Hematopoietic multipotent progenitor cell treated with erythropoietin and hydrocortisone succinate and interleukin-3 and kit ligand, for 17 days (in vitro differentiated cells): ENCODE measurements around the gene ASB2.

Experiments used
- DNase-seq: peaks from one replicate; pipeline ENCODE4 v3.0.0-alpha.2; 2015; ENCODE audit warnings: low spot score

ASB2 gene

DNA sequence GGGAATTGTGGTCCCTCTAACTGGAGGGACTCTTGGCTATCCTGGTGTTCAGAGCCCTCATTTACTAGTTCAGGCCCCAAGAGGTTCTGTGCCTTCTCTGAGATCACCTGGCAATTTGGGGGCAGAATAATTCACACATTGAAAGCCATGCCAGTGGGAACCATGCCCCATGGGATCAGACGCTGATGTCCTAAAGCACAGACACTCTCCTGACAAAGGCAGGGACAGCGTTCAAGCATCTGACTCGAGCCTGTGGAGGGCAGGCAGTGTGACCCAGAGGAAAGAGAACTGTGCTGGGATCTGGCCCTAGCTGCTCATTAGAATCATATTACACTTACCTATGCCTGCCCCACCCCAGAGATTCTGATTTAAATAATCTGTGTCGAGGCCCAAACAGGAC, 2.4 kb upstream of the ASB2 start:
- DNase-seq: no peak

DNA sequence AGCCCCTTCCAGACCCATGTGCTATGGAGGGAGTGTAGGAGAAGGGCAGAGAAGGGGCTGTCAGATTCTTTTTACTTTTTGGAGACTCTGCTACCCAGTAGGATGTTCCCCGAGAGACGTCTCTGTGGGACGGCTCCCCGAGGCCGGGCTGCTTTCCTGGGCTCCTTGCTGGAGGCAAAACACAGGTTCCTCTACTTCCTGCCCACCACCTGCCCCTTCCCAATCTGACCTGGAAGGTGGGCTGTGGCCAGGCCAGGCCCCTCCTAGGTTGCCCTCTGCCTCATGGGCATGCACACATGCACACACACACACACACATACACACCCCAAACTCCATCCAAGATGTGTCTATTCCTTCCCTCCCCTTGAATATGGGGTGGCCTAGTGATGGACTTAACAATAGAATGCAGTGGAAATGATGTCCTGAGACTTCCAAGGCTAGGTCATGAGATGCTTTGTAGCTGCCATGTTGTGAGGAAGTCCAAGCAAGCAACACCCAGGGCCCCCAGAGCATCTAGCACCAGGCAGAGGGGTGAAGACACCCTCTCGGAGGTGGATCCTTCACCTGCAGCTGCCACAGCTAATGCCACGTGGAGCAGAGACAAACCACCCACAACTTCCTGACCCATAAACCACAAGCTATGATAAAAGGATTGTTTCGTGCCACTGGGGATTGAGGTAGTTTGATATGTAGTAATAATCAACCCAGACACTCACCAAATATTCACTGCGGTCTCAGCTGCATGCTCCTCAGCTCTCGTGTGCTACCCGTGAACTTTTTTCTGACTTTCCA, 1.6 kb upstream of the ASB2 start:
- no peak for DNase-seq

DNA sequence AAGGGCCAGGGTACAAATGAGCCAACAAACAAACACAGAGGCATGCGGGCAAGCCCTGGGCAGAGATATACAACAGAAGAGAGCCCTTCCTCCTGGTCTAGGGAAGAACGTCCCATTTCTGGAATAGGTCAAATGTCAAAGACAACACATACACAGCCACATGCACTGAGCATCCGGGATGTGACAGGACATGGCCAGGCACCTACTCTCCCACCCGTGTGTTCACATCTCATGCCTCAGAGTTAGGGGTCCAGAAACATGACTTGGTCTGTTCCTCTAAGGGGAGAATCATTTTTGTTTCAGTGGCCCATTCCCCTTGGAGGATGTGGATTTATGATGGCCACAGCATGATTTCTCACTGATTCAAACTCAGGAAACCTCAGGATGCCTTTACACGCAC, 801 bp upstream of the ASB2 start:
- no peak for DNase-seq

DNA sequence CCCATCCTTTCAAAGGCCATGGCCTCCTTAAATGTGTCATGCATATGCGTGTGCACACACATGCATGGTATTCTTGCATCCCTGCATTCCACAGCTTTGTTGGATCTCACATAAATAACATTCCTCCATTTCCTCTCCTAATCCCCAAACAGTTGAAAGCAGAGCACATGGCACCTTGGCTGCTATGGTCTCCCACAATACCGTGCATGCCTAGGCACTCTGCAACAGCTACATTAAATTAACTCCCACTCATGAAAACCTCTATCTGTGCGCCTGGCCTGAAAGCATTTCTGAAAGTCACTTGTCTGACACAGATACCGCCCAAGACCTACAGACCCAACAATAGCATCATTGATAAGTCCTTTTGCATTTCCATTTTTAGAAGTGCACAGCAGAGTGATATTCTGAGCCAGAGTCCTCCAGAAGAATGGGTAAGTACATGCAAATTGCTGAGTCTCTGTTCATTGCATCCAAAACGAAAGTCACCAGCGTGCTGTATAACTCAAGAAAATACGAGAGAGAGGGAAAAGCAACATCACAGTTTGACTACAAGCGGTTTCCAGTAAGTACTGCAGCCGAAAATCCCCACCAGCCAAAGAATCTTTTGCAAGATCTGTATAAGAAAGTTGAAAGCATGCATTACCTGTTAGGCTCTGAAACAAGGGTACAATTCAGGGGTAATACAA, 436 bp downstream of the ASB2 start:
- DNase-seq: no peak

DNA sequence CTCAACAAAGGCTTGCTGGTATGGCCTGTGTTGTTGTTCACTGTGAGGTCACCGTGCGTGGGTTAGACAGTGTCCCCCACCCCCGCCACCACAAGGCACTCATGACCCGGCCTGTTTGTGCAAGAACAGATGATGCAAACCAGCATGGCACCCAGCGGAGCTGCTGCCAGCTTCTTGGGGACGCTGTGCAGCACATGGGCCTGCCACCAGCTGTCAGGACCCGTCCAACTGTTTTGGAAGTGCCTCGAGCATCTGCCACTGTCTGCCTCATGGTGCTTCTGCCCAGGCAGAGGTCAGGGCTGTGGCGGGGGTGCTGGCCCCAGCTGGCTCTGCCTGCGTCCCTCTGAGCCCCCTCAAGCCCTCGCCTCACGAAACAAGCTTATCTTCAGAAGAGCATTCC, 1.5 kb downstream of the ASB2 start:
- DNase-seq: no peak

DNA sequence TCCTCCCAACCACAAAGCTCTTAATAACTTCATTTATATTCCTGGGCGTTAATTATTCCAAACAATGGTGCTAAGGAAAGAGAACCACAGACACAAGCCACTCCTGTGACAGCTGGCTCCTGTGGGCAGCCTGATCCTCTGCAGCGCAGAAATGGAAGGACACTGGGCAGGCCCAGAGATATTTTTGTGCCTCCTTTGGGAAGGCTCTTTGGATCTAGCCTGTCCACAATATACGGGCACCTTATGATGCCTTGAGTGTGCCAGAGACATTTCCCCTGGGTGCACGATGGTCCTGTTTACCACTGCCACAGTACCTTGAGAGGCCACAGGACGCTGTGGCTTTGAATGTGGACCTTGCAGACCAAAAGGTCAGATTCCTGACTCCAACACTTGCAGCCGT, 2.1 kb downstream of the ASB2 start:
- no peak for DNase-seq

DNA sequence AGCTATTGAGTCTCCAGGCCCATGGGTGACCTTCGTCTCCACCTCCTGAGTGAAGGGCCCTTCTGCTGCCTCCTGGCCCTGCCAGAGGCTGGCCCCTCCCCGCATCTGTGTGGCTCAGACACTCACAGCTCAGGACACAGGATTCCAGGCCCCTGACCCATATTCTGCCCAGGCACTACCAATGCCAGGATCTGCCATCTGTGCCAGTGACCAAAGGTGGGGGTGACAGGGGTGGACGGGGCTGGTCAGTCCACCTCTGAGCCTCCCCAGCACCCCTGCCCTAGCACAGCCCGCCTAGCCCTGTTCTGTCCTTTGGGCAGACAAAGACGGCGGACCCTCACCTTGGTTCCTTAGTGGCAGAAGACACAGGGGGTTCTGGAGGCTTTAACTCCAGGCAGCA, 2.8 kb downstream of the ASB2 start:
- no peak for DNase-seq

DNA sequence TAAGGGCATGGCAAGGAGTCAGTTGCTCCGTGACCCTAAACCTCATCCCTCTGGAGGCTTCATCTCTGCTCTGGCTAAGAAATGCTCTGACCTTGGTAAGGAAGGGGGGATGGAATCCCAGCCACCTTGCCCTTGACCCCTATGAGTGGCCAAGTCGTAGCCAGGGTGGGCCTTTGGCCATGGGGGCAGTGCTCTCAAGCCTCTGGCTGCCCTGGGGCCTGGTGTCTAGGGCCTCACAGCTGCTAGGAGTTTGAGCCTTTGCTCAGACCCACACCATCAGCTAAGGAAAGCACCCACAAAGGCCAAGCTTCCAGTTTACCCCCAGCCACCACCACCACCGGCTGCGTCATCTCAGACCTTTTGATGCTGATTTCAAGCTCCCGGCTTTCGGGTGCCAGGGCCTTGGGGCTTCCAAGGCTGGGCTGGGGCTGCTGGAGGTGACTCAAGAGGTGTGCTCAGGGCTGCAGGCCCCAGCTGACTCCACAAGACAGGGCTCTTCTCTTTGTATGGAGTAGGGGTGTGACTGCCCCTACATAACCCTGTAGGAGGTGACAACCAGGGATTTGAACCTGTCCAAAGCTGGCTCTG, 3.7 kb downstream of the ASB2 start:
- no peak for DNase-seq

DNA sequence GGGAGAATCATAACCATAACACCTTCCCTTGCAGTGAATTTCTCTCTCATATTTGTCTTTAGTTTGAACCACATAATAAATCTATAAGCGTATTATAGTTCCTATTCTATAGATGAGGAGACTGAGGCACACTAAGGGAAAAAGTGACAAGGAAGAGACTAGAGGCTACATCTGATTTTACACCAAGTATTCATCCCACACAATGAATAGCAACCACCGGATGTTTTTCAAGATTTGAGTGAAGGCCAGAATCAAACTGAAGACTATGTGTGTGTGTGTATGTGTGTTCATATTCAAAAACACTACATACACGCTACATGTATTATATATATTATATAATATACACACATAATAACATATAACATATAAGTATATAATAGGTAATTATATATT, 4.7 kb downstream of the ASB2 start:
- DNase-seq: no peak

DNA sequence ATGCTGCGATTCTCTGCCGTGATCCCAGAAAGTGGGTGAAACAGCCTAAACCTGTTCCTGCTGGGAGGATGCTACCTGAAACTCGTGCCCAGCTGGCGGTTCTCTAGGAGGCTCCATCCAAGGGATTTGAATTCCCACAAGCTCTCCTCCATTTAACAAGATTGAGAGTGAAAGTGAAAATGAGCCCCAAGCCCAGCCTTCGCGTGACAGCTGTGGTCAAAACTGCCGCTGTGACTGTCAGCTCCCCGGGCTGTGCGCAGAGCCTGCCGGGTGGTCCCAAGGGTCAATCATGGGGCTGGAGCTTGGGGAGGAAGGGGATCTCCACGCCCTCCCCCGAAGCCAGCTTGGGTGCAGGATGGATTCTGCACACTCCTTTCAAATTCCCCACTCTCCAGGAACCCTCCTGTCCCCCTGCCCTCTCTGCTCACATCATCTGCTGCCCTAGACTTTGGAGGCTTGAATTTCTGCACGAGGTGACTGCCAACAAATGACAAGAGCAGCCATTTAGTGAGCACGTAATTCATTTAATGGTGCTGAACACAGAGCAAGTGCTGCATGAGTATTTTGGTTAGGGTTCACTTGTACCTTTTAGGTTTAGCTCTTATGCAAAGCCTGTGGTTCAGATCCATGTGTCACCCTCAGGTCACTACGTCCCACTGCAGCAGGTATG, 5.3 kb downstream of the ASB2 start:
- DNase-seq: no peak

DNA sequence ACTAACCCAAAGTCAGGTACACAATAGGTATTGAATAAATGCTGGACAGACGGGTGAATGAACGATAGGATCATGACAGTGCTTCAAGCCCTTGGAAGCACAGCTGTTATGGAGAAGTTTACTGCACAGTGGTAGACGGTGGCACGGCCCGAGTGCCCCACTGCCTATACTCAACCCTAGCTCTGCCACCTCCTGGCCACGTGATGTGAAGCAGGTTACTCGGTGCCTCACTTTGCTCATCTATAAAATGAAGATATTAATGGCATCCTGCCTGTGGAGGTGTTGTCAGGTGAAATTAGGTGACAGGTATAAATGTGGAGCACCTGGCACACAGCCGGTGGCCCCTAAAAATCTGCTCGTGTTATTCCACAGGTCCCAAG, 5.8 kb downstream of the ASB2 start:
- no peak for DNase-seq

DNA sequence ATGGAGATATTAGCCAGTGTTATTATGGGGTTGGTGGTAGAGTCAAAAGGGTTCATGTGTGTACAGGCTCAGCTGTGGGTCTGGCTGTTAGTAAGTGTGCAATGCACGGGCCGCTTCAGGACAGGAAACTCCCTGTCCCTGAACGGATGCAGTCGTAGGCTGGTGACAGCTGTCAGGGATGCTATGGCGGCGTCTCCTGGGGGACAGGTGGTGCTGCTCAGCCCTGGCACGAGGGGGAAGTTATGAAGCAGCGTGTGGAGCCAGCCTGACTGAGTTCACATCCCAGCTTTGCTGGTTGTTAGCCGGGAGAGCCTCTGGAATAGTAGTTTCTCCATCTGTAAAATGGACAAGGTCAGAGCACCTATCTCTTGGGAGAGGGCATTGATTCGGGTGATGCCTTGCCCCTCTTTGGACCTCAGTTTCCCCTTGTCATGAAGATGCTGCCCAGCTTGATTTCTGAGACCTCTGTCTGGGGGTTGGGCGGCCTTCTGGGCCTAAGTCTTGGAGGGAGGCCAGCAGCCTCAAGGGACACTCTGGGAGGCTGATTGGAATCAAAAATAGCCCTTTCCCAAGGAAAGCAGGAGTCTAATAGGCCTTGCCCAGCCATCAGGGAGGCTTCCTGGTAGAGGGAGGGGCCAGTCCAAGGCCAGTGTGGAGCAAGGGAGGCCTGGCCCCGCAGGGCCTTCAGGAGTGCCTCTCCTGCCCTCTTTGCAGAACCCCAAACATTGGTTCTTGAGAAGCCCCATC, 7.1 kb downstream of the ASB2 start:
- no peak for DNase-seq

DNA sequence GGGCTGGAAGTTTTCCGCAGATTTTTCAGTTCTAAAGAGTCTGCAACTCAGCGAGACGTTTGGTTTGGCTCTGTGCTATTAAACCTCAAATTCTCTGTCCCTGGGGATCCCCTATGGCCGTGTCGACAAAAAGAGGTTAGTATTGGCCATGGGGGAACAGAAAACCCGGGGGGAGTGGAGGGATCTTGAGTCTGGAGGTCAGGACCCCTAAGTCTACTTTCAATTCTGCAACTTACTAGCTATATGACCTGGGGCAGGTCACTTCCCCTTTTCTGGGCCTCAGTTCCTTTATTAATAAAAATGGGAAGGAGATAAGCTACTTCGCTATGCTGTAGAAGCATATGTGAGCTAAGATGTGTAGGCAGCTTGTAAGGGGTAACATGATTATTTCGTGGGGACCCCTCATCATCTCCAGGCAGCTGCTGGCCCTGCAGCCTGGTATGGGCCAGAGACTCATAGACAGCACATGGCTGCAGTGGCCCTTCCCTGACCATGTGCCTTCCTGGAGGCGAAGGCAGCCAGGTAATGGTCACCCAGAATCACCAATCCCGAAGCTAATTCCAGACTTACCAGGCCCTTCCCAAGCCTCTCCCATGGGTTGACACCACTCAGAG, 8.6 kb downstream of the ASB2 start:
- DNase-seq: no peak

DNA sequence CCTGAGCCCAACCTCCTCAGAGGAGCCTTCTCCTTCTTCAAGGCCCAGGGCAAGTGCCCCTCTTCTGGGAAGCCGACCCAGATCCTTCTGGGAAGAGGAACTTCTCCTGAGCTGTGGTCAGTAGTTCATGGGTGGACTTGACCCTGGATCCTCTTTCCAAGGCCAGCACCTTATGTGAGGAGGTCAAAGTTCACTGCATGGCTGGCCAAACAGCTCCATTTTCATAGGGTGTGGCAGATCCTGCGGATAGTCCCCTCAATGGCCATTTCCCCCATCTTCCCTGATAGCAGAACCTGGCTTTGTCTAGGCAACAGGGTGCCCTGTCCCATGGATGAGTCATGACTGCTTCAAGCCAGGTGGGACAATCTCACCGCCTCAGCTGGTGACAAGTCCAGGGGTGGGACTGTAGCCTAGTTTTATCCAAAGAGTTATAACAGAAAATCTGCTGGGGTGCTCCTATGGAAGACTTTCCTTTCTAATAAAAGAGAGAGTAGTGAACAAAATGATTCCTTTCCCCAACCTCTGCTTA, 10.4 kb downstream of the ASB2 start:
- no peak for DNase-seq

DNA sequence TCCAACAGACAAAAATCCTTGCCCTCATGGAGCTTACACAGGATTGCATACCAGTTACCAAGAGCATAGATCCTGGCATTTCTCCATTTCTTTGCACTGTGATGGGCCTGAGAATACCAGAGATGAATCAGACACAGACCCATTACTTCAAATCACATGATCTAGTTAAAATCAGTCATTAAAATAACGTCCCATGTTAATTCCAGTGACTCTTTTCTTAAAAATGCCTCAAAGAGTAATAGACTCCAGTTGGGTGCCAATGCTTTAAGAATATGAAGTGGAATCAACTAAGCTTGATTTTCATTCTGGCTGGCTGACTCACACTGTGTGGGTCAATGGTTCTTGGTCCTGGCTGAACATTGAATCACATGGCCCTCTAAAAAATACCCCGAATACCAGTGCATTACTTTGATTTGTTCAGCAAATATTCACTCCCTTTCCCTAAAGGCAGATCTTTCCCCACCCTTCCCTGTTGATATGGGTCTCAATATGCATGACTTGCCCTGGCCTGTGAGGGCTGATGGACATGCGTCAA, 11.0 kb downstream of the ASB2 start:
- DNase-seq: no peak

DNA sequence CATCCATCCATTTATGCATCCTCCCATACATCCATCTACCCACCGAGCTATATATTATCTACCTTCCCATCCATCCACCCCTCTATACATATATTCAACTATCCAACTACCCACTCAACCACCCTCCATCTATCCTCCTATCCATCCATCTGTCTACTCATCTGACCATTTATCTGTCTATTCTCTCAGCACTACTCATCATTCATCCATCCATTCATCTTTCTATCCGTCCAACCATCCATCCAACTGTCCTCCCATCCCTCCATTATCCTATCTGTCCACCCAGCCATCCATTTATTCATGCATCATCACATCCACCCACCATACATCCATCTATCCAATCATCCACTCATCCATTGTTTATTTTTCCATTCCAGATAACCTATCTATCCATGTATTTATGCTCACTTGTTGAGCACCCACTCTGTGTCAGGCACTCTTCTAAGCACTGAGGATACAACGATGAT, 11.5 kb downstream of the ASB2 start:
- no peak for DNase-seq

DNA sequence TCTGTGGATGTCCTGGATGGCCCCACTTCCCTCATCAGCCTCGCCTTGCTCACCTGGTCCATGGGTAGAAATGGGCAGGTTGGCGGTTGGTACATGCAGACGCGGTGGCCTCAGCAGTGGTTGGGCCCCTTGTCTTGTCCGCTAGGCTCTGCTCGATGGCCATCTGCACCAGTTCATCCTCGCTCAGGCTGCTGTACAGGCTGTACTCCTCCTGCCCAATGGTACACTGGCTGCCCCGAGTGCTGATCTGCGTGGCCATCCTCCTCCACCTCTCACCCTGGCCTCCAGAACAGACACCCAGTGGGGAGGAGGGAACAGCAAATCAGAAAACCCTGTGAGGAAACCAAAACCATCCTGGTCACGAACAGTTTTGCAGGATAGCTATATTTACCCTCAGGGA, 12.1 kb downstream of the ASB2 start:
- DNase-seq: no peak

DNA sequence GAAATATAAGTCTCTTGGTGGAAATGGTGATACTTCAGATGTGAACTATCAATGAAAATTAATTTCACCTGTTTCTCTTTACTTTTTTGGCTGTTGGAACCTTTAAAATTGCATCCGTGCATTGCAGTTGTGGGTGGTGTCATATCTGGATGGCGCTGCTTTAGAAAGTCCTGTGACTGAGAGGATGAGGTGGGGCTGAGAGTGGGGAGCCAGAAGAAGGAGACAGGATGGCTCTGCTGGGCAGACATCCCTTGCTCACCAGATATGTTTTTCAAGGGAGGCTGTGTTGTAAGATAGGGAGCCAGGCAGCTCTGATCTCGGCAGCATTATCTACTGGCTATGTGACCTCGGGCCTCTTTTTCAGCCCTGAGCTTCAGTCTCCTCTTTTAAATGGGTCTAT, 12.7 kb downstream of the ASB2 start:
- DNase-seq: no peak

DNA sequence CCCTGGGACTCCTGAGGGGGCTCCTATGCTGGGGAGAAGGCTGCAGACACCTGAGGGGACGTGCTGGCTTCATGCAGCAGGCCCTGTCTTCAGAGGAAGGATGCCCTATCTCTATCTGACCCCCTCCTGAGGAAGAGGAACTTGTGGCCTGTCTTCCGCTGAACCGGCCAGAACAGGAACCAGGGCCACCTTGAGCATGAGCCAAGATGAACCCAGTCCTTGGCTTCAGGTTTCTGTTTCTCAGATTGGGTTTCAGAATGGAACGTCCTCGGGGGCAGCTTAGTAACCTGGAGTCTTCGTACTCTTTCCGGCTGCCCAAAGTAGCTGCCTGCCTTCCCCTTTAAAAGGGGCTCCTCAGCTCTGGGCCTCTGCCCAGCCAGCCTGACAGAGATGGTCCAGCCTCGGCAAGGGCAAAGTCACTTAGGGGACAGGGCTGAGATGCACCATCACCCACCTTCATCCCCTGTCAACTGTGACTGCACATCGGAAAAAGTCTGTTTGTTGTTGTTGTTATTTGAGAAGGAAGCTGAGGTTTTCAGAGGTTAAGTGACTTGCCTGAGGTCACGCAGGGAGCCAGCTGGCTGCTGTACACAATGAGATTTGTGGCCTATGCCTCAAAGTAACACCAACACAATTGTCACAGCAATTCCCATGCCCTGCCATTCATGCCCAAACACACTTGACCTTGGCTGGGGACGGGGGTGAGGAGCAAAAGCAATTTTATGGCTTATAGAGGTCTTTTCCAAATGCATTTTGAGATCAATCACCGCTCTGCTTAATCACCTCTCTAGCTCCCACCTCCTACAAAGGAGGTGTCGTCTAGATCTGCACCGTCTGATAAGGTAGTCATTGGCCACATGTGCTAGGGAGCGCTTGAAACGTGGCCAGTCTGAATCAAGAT, 13.4 kb downstream of the ASB2 start:
- DNase-seq: no peak

DNA sequence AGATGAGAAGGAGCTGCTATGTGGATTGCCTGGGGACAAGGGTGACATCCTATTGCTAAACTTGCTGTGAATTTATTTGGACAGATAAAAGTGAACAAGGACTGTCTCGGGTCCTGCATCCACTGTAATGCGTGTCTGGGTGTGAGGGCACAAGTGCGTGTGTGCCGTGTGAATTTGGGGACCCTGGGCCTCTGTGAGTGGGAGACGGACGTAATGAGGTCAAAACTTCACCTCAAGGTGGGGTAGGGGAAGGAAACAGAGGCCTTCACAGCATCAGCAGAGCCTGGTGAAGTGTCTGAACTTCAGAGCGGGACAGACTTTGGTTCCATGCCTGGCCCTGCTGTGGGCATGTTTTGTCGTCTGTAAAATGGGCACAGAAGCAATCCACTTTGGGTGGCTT, 14.8 kb downstream of the ASB2 start:
- DNase-seq: no peak
